GM18870 (cell line): ENCODE measurements around the gene SCN9A.
"Not testable (repeated sequence)": the region's sequence is repeated elsewhere in the genome, so short reads cannot be mapped to it uniquely, and the experiment has no call there.

ENCODE experiments used
- ATAC-seq: cut with Tn5 transposase; IDR thresholded peaks from one replicate; pipeline ENCODE4 v1.9.1; 2021; ENCODE audit warnings: moderate library complexity; ENCODE audit not compliant: unreplicated experiment

SCN9A gene

GRCh38 chr2:166246901-166247300 is 128.8 kb downstream of the SCN9A start:
- ATAC-seq: no peak

DNA sequence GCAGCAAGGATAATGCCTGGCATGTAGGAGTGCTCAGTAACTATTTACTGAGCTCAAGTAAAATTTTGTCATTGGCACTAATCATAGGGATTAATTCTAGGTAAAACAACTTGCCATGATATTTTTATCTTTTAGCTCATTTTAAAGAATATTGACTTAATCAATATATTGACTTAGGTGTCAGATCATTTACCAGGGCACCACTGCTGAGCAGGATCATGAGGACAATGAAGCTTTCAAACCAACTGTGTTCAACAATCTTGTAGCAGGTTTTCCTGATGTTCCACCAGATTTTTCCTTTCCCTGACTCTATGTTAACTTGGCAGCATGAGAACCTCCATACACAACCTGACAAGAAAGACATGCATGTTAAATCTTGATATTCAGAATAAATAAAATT is 133.4 kb downstream of the SCN9A start:
- ATAC-seq: no peak

DNA sequence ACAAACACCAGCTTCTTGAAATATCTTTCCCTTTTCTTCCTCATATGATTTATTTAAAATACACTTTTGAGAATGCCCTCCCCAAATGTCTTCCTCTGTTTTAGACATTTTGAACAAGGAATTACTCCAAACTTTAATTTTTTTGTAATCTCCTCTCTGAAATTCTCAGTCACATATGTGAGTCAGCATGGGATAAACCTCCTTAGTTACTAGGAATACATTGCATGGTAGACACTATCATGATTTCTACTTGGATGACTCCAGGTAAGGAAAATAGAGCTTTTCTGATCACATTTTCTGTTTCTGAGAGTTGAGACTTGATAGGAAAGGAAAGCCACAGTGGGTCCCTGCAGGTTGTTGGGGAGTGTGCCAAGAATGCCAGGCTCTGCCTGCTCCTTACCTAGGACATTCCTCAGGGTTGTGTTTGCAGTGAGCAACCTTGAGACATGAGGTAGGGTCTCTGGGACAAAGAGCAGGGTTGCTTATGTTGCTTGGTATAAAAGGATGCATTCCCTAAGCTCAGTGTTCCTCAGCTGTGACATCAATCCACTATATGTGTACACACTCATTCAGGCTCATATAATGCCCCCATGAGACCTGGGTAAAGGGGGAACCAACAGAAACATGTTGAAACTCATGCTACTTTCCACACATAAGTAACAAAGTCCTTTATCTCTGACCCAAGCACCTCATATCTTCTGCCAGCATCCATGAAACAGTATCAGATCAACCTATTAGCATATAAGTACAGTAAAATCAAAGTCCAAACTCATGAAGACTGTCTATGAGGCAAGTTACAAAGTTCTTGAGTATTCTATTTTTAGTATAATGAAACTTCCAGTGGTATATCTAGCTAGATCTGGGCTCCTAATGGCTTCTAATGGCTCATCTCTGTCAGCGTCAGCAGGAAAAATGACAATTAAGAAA is 135.1 kb downstream of the SCN9A start:
- ATAC-seq: no peak

GRCh38 chr2:166239548-166239947 is 136.2 kb downstream of the SCN9A start:
- no peak for ATAC-seq

- ATAC-seq: no peak
Measured at GRCh38 chr2:166238176-166238575, 137.6 kb downstream of the SCN9A start.

GRCh38 chr2:166234112-166234846 is 141.5 kb downstream of the SCN9A start:
- ATAC-seq: no peak

DNA sequence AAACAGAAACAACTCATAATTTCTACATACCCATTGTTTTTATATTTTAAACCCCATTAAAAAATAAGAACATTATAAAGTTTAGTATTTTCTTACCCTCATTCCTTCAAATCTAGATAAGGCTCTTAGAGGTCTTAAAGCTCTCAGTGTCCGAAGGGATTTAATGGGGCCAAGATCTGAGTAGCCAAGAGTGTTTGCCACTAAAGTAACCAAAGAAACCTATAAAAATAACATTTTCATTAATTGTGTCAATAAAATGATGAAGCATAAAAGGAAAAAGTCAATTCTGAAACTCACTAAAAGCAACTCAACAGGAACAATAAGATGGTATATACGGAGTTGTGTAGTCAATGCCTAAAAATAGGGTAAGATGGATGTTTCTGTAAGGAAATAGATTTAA is 142.5 kb downstream of the SCN9A start:
- ATAC-seq: no peak

- no peak for ATAC-seq
Measured at GRCh38 chr2:166230724-166231070, 145.0 kb downstream of the SCN9A start.

DNA sequence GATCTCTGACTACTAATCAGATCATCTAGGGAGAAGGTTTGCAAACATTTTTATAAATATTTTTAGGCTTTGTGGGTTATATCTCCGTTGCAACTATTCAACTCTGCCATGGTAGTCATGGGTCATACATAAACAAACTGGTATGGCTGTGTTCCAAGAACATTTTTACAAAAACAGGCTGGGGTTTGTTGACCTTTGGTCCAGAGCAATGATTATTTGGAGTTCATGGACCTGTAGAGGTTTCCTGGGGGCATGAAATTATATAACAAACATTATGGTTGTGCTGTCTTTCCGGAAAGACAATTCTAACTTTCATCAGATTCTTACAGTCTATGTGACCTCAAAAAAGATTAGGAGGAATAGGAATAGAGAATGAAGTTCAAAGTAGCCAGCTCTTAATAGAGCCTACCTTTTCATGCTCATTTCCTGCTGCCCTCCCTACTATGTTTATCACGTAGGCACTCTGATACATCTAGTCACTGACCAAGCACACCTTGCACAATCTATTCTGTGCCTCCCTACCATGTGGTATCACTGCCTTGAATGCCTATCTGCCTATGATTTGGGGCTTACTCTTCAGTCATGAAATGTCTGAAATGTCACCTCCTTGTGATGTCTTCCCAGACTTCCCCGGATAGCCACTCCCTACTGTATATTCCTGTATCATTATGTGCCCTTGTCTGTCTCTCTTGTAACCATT is 145.6 kb downstream of the SCN9A start:
- ATAC-seq: no peak

GRCh38 chr2:166229678-166230023 is 146.1 kb downstream of the SCN9A start:
- ATAC-seq: no peak

- no peak for ATAC-seq
Measured at GRCh38 chr2:166224197-166224596, 151.5 kb downstream of the SCN9A start.

- ATAC-seq: no peak
Measured at GRCh38 chr2:166223298-166223697, 152.4 kb downstream of the SCN9A start.

DNA sequence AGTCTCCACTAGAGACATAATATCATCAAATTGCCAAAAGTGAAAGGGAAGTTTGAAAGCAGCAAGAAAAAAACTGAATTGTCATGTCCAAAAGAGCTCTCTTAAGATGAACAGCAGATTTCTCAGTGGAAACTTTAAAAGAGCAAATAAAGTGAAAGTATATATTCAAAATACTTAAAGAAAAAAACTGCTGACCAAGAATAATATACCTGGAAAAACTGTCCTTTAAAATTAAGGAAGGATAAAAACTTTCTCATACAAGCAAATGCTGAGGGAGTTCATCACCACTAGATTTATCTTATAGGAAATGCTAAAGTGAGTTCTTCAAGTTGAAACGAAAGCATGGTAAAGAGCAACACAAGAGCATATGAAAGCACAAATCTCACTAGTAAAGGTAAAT is 164.7 kb downstream of the SCN9A start:
- ATAC-seq: no peak

DNA sequence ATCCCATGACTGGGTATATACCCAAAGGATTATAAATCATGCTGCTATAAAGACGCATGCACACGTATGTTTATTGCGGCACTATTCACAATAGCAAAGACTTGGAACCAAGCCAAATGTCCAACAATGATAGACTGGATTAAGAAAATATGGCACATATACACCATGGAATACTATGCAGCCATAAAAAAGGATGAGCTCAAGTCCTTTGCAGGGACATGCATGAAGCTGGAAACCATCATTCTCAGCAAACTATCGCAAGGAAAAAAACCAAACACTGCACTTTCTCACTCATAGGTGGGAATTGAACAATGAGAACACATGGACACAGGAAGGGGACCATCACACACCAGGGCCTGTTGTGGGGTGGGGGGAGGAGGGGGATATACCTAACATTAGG is 165.8 kb downstream of the SCN9A start:
- not testable (repeated sequence) for ATAC-seq

DNA sequence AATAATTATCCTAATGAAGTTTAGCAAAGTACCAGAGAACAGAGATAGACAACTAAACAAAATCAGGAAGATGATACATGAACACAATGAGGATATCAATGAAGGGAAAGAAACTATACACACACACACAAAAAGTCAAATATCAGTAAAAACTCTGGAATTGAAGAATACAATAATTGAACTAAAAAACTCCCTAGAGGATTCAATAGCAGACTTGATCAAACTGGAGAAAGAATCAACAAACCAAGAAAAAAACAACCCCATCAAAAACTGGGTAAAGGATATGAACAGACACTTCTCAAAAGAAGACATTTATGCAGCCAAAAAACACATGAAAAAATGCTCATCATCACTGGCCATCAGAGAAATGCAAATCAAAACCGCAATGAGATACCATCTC is 166.4 kb downstream of the SCN9A start:
- not testable (repeated sequence) for ATAC-seq

GRCh38 chr2:166206153-166206552 is 169.6 kb downstream of the SCN9A start:
- not testable (repeated sequence) for ATAC-seq

- ATAC-seq: no peak
Measured at GRCh38 chr2:166202778-166203177, 173.0 kb downstream of the SCN9A start.

DNA sequence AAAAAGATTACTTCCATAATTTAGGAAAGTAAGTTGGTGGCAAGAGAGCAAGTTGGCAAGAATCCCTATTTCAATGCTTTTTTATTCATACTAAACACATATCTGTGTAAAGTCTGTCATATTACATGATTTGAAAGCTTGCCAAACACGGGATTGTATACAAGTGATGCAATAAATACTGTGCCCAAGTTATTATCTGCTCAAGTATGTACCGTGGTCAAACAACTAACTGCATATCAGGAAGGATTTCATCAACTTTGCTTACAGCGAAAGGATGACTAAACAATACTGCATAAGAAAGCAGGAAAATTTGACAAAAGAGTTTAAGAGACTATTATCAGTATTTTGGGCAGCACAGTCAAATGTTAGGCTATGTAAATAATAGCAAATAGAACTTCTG is 178.3 kb downstream of the SCN9A start:
- no peak for ATAC-seq

GRCh38 chr2:166193407-166193806 is 182.3 kb downstream of the SCN9A start:
- ATAC-seq: no peak

DNA sequence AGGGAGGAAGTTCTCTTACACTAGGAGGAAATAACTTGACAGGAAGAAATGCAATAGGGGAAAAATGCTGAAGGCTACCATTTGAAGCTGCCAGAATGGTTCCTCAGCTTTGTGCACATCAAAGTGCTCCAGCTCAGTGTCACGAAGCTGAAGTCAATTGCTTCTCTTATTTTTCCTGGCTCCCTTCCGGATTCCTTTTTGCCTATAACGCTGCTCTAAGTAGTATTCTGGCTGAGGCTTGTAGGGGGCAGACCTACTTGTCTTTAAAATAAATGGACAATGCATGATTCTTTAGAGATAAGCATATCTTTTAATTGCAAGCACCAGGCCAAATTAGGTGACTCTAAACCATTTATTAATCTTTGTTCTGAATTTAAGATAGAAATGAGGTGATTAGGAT is 187.7 kb downstream of the SCN9A start:
- no peak for ATAC-seq

GRCh38 chr2:166184789-166185188 is 191.0 kb downstream of the SCN9A start:
- no peak for ATAC-seq

DNA sequence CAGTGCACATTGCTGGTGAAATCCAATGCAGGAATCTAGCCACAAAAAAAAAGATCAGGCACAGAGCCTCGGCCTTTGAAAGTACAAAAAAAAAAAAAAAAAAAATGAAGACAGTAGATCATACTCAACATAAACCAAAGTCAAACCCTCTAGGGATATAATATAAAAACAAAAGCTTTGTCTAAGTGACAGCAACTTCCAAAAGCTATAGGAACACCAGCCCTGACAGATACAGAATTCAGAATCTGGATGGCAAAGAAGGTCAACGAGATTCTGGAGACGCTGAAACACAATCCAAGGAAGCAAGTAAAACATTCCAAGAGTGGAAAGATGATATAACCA is 194.0 kb downstream of the SCN9A start:
- ATAC-seq: no peak
